ENCODE results near the gene AP2B1.
"Not testable (repeated sequence)": the region's sequence is repeated elsewhere in the genome, so short reads cannot be mapped to it uniquely, and the experiment has no call there.

AP2B1 gene

DNA sequence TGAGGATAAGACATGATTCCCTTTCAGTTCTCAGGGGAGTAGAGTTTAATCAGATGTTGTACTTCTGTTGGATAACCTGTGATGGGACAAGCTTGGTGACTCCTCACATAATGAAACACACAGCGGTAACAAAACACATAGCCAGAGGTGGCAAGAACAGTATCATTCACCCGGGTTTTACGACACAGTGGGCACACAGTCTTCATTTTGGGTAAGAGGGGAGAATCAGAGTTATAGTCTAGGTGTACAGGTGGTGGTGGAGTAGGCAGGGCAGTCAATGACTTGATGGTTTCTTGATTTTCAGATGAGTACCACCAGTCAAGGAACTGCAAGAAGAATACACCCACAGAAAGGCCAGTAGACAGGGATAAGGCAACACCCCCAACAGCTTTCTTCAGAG is 11.4 kb upstream of the AP2B1 start:
- DNase-seq (ENCODE audit: low spot score): no peak

DNA sequence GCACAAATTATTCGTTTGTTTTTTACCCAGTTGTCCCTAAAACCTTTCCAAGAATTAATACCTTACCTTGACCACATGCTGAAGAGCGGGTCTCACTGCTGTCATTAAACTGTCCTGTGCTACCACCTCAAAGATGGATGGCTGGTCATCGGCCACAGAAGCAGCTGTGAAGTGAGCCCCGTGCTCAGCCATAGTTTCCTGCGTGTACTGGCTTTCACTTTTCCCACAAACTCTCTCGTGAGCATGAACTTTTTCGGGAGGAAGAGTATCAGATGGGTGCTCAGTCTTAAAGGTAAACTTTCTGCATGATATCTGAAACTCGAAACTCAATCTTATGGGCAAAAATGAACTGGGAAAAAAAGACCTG is 9.3 kb upstream of the AP2B1 start:
- DNase-seq (ENCODE audit: low spot score): no peak

GRCh38 chr17:35578197-35578928 is 8.8 kb upstream of the AP2B1 start, which contains the start of gene PEX12:
TSS of gene PEX12 (minus strand) at chr17:35578571. CDS start at chr17:35578021, 550 bp downstream.
- peak; percentile 75 for DNase-seq (ENCODE audit: low spot score)

GRCh38 chr17:35578929-35579432 is 8.1 kb upstream of the AP2B1 start:
- no peak for DNase-seq (ENCODE audit: low spot score)

GRCh38 chr17:35584061-35584460 is 3.1 kb upstream of the AP2B1 start:
- no peak for DNase-seq (ENCODE audit: low spot score)

- no peak for DNase-seq (ENCODE audit: low spot score)
These were observed 501 bp upstream of the AP2B1 start for GRCh38 chr17:35586569-35587073.

DNA sequence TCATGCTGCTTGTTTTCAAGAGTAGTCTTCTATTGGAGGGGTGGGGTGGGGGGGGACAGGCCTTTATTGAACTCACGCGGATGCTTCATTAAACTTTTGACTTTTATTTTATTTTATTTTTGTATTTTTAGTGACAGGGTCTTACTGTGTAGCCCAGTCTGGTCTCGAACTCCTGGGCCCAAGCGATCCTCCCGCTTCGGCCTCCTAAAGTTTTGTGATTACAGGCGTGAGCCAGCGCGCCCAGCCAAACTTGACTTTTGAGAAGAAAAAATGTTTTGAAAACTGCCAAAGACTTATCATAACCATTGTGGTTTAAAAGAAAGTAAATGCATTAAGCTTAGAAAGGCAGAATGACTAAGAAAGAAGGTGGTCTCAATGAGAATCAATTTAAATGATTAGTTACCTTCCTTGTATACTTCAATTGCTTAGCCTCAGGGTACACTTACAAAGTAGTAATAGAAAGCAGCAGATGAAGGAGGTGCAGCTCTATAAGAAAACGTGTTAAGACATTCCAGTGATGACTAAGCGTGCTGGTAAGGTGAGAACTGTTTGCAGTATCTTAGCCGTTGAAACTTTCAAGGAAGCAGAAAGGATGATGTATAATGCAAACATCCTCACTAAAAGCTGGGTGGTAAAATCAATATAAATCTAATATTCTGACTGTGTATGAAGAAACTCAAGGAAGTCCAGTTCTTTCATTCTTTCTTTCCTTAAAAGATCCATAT is 1.2 kb downstream of the AP2B1 start:
- peak; percentile 30 for DNase-seq (ENCODE audit: low spot score)

- DNase-seq (ENCODE audit: low spot score): no peak
These were observed 8.9 kb downstream of the AP2B1 start for GRCh38 chr17:35596072-35596471.

- no peak for DNase-seq (ENCODE audit: low spot score)
These were observed 9.6 kb downstream of the AP2B1 start for GRCh38 chr17:35596530-35597233.

DNA sequence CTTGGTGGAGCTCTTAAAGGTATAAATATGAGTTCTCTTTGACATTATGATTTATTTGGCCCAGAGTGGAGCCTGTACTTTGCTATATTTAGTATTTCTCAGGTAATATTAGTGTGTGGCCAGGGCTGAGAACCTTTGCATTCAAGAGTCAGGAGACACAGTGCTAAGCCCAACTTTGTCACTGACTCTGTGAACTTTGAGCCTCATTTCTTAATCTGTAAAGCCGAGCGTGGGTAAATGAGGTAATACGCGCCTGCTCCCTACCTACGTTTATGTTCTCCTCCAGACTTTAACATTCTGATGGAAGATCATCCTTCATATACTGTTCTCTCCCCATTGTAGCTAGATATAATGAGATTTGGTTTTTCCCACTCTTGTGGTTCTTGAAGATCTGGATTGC is 10.5 kb downstream of the AP2B1 start:
- no peak for DNase-seq (ENCODE audit: low spot score)

DNA sequence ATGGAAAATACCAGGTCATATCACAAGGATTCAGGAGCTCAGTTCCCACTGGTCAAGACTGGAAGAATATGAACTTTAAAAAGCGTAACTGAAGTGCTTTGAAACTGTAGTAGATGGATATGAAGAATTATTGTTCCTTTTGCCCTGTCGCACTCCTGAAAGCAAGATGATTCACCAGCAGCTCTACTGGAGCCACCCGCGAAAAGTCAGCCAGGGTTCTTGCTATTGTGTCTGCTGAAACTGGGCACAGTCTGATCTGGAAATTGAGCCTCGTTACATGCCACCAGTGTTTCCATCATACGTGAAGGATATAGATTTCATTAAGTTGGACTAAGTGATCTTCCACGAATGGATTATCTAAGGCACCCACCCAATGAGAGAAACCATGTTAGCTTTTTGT is 16.6 kb downstream of the AP2B1 start:
- DNase-seq (ENCODE audit: low spot score): no peak

DNA sequence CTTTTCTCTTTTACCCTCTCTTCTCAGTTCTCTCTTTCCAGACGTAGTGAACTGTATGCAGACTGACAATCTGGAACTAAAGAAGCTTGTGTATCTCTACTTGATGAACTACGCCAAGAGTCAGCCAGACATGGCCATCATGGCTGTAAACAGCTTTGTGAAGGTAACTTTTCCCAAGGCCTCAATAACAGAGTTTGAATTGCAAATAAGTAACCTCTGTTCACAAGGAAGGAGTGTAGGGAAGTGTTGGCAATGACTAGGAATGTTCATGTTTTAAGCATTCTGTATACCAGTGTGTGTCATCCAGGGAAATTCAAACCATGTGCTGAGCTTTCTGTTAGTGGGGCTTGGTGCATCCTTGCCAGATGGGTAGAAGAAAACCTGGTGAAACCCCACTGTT is 18.6 kb downstream of the AP2B1 start:
- DNase-seq (ENCODE audit: low spot score): peak; percentile 76

DNA sequence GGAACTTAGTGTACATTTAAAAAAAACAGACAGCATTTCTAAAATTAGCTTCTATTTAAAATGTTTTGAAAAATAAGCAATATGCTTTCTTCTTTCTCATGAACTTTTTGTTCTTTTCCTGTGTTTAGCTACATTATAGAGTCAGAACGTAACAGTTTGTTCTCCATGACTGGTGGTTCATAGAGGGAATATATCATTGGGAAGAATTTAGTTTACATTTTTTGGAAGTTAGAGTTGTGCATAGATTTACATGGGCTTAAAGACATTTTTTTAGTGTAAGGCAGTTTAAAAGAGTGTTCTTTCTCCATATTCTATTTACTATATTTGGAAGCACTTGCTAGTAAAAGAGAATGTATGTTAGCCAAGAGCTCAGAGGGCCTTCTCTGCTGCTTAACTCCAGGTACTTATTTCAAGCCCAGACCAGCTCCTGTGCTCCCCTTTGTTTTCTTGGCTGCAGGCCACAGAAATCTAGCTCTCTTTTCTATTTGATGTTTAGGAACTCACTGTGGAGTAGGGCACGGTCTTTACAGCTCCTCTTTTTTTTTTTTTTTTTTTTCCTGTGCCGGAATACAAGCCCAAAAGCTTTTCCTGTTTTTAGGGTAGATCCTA is 20.2 kb downstream of the AP2B1 start:
- DNase-seq (ENCODE audit: low spot score): no peak

- DNase-seq (ENCODE audit: low spot score): no peak
These were observed 22.7 kb downstream of the AP2B1 start for GRCh38 chr17:35609831-35610230.

GRCh38 chr17:35610746-35611145 is 23.6 kb downstream of the AP2B1 start:
- not testable (repeated sequence) for DNase-seq (ENCODE audit: low spot score)

DNA sequence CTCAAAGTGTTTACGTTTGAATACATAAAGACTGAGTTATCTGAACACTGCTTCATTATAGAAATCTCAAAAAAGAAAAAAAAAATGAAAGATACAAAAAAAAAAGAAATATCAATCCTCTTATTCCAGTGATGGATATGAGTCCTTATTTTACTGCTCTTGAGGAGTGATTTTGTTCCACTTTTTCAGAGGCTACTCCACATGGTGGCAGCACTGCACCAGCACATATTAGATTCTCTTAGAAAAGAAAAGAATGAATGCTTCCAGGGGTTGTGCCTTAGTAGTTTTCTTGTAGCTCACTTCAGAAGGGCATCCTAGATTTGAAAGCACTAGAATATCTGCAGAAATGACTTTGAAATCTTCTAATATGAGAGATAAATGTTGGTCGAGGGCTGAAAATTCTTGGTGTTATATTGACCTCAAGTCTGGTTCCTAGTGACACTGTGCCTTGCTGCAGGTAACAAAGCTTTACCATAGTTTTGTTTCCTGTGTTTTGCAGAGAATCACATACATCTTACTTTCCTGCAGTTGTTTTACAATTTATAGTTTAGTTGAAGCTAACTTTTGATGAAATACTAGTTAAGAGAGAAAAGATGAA is 25.9 kb downstream of the AP2B1 start:
- no peak for DNase-seq (ENCODE audit: low spot score)

DNA sequence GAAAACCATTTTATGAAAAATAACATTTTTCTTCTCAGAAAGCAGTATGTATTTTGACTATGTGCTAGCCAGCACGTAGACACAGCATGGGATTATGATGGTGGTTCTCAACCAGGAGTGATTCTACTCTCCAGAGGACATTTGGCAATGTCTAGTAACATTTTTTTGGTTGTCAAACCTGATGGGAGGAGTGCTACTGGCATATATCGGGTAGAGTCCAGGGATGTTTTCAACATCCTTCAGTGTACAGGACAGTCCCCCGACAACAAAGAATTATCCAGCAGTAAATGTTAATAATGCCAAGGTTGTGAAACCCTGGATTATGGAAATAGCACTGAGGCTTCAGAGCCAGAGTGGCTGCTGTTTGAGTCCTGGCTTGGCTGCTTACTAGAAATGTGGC is 27.7 kb downstream of the AP2B1 start:
- no peak for DNase-seq (ENCODE audit: low spot score)

DNA sequence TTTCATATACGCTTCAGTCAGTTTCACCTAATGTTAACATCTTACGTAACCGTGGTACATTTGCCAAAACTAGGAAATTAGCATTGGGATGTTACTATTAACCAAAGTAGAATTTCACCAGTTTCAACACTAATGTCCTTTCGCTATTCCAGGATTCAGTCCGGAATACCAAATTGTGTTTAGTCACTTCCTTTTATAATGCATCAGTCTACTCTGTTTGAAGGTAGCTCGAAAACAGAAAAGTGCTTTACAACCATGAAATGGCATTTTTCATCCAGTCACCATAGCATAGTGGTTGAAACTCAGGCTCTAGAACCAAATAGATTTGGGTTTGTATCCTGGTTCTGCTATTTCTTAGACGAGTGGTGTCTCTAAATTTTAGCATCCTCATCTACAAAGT is 29.4 kb downstream of the AP2B1 start:
- DNase-seq (ENCODE audit: low spot score): no peak

GRCh38 chr17:35617505-35617904 is 30.4 kb downstream of the AP2B1 start:
- DNase-seq (ENCODE audit: low spot score): no peak

DNA sequence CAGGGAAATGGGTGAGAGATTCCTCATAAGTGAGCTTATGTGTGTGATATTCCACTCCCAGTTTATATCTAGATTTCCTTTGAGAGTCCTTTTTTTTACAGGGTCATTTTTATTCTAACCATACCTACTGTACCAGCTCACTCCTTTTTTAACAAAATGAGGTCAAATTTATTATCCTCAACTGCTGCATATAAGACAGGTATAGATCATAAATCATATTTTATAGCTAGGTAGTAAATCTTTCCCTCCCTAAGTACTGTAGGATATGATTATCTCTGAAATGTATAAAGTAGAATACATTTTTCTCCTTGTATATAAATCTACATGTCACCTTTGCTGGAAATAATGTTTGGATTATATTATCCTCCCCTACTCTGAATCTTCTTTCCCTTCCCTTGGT is 31.5 kb downstream of the AP2B1 start:
- no peak for DNase-seq (ENCODE audit: low spot score)

- DNase-seq (ENCODE audit: low spot score): no peak
These were observed 34.6 kb downstream of the AP2B1 start for GRCh38 chr17:35621768-35622167.

- no peak for DNase-seq (ENCODE audit: low spot score)
These were observed 40.3 kb downstream of the AP2B1 start for GRCh38 chr17:35627417-35627816.
